HG03460 (cell line): ENCODE results near the gene EGLN2.
"Not testable (repeated sequence)": the region's sequence is repeated elsewhere in the genome, so short reads cannot be mapped to it uniquely, and the experiment has no call there.

ENCODE experiments used
- ATAC-seq: cut with Tn5 transposase; IDR thresholded peaks from one replicate; pipeline ENCODE4 v1.9.1; 2021; ENCODE audit not compliant: unreplicated experiment

The EGLN2 gene

DNA sequence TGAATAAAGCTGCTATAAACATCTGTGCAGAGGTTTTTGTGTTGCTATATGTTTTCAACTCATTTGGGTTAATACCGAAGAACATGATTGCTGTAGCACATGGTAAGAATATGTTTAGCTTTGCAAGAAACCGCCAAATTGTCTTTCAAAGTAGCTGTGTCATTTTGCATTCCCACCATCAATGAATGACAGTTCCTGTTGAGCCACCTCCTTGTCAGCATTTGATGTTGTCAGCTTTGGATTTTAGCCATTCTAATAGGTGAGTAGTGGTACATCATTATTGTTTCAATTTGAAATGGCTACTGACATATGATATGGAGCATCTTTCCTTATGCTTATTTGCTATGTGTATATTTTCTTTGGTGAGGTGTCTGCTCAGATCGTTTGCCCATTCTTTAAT lies 43.0 kb downstream of the EGLN2 start:
- ATAC-seq = not testable (repeated sequence)

DNA sequence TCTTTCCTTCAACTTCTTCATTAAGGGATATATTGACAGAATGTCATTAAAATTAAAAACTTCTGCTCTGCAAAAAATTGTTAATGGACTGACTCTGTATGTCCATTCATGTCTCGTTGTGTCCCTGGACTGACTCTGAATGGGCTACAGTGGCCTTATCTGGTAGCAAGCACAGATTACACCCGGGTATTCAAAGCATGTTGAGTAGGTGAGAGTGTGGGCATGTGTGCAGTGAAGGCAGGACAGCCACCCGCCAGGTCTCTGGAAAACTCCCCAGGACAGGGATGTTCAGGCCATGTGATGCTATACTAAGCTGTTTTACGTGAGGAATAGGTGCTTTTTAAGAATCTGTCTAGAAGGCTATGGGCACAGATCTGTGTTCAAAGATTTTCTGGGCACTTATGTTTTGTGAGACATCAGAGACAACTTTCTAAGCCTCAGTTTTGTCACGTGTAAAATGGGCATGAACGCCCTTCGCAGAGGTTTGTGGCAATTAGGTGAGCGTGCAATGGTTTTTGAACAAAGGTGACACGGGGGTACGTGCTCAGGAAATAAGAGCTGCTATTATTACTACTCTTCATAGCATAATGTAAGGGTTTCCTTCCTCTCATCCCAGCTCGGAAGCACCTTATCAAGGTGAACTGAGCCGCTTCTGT lies 44.1 kb downstream of the EGLN2 start:
- ATAC-seq = not testable (repeated sequence)

- ATAC-seq = not testable (repeated sequence)
These were observed 44.7 kb downstream of the EGLN2 start for GRCh38 chr19:40843653-40844052.

DNA sequence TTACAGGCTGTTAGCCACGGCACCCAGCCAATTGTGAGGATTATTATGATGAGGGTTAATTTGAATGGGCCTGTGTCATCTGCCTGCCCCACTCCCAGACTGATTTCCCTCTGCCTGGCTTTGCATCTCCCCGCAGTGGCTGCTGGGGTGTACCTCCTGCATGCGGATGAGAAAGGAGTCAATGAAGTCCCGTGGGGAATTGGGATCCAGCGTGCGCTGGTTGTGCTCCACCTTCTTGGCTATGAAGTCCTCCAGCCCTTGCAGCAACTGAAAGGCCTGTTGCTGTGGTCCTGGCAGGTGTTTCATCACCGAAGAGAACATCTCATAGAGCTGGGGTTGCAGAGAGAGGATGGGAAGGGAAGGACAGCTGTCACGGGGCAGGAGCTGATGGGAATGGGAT lies 47.7 kb downstream of the EGLN2 start:
- ATAC-seq = not testable (repeated sequence)

DNA sequence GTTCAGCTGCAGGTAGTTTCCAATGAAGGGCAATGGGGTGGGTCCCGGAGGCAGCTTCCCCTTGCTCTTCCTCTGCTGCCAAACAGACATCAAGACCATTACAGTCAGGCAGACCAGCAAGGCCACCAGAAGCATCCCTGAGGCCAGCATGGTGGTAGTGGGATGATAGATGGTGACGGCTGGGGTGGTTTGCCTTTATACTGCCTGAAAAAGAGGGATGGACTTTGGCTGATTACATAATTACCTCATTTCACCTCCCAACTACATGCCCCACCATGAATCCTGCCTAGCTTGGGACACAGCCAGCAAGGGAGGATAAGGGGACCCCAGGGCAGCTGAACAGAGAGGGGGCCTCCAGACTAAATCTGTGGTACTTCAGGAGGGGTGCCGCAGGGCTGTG lies 51.3 kb downstream of the EGLN2 start, which contains the start of gene CYP2A6:
Gene CYP2A6, minus strand, starts transcription at position 171 of the 400 bp plus-strand sequence. Its CDS starts 21 bp downstream, at position 150.
- not testable (repeated sequence) for ATAC-seq

- ATAC-seq = not testable (repeated sequence)
These were observed 53.6 kb downstream of the EGLN2 start for GRCh38 chr19:40852467-40853152.
